Neural cell (in vitro differentiated cells): ENCODE data around the gene NXF2B.
A peak's percentile ranks its signal among the peaks of the same experiment; 100 is the strongest.

Experiments
- EZH2 ChIP-seq: fragments of 200-600, 300-800 bp; shearing (Covaris generic), sonication (generic); IDR thresholded peaks from 2 replicates; pipeline ENCODE4 v1.6.1; 2014; ENCODE audit warnings: antibody characterized with exemption, low read length, borderline replicate concordance, mild to moderate bottlenecking; ENCODE audit not compliant: insufficient read depth, poor library complexity, severe bottlenecking
- SMC3 ChIP-seq: fragments of 450-650 bp; conservative IDR thresholded peaks from 2 replicates; pipeline ENCODE4 v1.6.1; 2014; ENCODE audit warnings: antibody characterized with exemption, mild to moderate bottlenecking, moderate library complexity; ENCODE audit not compliant: poor library complexity
- TAF1 ChIP-seq: IDR thresholded peaks from 2 replicates; pipeline ENCODE4 v1.6.1; 2012; ENCODE audit warnings: low read depth
- TF ChIP-seq, protein P1 (sequence below): fragments of 450-650 bp; IDR thresholded peaks from 2 replicates; pipeline ENCODE4 v1.5.1; 2014; ENCODE audit warnings: antibody characterized with exemption, mild to moderate bottlenecking, moderate library complexity; ENCODE audit not compliant: poor library complexity, severe bottlenecking
- TF ChIP-seq, protein P2 (sequence below): IDR thresholded peaks from 2 replicates; pipeline ENCODE4 v1.6.1; 2012; ENCODE audit warnings: borderline replicate concordance

DNA sequence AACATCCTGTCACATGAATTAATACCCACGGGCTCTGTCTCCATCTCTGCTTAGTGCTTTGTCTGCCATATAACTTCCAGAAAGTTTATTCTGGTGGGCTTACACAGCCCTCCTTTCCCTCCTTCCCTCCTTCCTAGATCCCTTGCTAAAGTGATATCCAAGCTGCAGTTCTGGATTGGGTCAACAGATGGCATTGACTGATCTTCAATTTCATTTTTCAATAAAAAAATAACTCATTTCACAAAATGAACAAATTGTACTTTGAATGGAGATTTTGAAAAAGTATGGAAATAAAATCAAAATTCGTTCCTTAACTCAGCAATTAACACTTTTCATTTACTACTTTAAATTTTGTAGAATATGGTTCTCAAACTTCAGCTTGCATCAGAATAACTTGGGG is 97.9 kb downstream of the NXF2B start:
- no peak for TF ChIP-seq TAF1
- TF ChIP-seq, protein P1, sequence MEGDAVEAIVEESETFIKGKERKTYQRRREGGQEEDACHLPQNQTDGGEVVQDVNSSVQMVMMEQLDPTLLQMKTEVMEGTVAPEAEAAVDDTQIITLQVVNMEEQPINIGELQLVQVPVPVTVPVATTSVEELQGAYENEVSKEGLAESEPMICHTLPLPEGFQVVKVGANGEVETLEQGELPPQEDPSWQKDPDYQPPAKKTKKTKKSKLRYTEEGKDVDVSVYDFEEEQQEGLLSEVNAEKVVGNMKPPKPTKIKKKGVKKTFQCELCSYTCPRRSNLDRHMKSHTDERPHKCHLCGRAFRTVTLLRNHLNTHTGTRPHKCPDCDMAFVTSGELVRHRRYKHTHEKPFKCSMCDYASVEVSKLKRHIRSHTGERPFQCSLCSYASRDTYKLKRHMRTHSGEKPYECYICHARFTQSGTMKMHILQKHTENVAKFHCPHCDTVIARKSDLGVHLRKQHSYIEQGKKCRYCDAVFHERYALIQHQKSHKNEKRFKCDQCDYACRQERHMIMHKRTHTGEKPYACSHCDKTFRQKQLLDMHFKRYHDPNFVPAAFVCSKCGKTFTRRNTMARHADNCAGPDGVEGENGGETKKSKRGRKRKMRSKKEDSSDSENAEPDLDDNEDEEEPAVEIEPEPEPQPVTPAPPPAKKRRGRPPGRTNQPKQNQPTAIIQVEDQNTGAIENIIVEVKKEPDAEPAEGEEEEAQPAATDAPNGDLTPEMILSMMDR = peak; percentile 29
- no peak for TF ChIP-seq EZH2
- peak; percentile 17 for TF ChIP-seq SMC3
- TF ChIP-seq, protein P2, sequence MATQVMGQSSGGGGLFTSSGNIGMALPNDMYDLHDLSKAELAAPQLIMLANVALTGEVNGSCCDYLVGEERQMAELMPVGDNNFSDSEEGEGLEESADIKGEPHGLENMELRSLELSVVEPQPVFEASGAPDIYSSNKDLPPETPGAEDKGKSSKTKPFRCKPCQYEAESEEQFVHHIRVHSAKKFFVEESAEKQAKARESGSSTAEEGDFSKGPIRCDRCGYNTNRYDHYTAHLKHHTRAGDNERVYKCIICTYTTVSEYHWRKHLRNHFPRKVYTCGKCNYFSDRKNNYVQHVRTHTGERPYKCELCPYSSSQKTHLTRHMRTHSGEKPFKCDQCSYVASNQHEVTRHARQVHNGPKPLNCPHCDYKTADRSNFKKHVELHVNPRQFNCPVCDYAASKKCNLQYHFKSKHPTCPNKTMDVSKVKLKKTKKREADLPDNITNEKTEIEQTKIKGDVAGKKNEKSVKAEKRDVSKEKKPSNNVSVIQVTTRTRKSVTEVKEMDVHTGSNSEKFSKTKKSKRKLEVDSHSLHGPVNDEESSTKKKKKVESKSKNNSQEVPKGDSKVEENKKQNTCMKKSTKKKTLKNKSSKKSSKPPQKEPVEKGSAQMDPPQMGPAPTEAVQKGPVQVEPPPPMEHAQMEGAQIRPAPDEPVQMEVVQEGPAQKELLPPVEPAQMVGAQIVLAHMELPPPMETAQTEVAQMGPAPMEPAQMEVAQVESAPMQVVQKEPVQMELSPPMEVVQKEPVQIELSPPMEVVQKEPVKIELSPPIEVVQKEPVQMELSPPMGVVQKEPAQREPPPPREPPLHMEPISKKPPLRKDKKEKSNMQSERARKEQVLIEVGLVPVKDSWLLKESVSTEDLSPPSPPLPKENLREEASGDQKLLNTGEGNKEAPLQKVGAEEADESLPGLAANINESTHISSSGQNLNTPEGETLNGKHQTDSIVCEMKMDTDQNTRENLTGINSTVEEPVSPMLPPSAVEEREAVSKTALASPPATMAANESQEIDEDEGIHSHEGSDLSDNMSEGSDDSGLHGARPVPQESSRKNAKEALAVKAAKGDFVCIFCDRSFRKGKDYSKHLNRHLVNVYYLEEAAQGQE = no peak
